Hepatocyte (in vitro differentiated cells): ENCODE data around the gene INSRR. TPM values are rescaled to one million over a fixed set of nuclear protein-coding genes. Genes with fewer than 3 reads are reported as not detected.

Experiments
- DNase-seq: peaks from one replicate; pipeline ENCODE4 v3.0.0-alpha.2; 2016; ENCODE audit warnings: low spot score
- H2AFZ ChIP-seq: fragments of 200-600 bp; sonication (generic); 2 replicates; pipeline ENCODE4 v1.6.0; 2016; ENCODE audit warnings: antibody characterized with exemption, mild to moderate bottlenecking
- H3K27ac ChIP-seq: fragments of 200-600 bp; sonication (generic); 2 replicates; pipeline ENCODE4 v1.5.1; 2016; ENCODE audit warnings: mild to moderate bottlenecking
- H3K27me3 ChIP-seq: fragments of 200-600 bp; sonication (generic); 2 replicates; pipeline ENCODE4 v1.6.1; 2016
- H3K36me3 ChIP-seq: fragments of 200-600 bp; sonication (generic); replicated peaks from 2 replicates; pipeline ENCODE4 v1.5.1; 2016; ENCODE audit warnings: low read depth; ENCODE audit not compliant: insufficient read depth
- H3K4me1 ChIP-seq: fragments of 200-600 bp; sonication (generic); 2 replicates; pipeline ENCODE4 v1.5.1; 2016; ENCODE audit warnings: mild to moderate bottlenecking, moderate library complexity; ENCODE audit not compliant: insufficient read depth
- H3K4me2 ChIP-seq: fragments of 200-600 bp; sonication (generic); 2 replicates; pipeline ENCODE4 v1.6.0; 2016
- H3K4me3 ChIP-seq: fragments of 200-600 bp; sonication (generic); 2 replicates; pipeline ENCODE4 v1.5.1; 2016; ENCODE audit warnings: mild to moderate bottlenecking
- H3K79me2 ChIP-seq: fragments of 200-600 bp; sonication (generic); 2 replicates; pipeline ENCODE4 v1.6.0; 2017; ENCODE audit warnings: mild to moderate bottlenecking
- H3K9me2 ChIP-seq: fragments of 200-600 bp; sonication (generic); replicated peaks from 2 replicates; pipeline ENCODE4 v1.6.0; 2017; ENCODE audit warnings: mild to moderate bottlenecking; ENCODE audit not compliant: insufficient read depth
- H3K9me3 ChIP-seq: fragments of 200-600 bp; sonication (generic); 2 replicates; pipeline ENCODE4 v1.5.1; 2016; ENCODE audit warnings: low read depth, mild to moderate bottlenecking
- H4K20me1 ChIP-seq: fragments of 200-600 bp; sonication (generic); 2 replicates; pipeline ENCODE4 v1.6.0; 2016; ENCODE audit warnings: mild to moderate bottlenecking; ENCODE audit not compliant: insufficient read depth, poor library complexity, severe bottlenecking
- CTCF ChIP-seq: fragments of 200-600 bp; sonication (generic); IDR thresholded peaks from 2 replicates; pipeline ENCODE4 v1.5.1; 2016; ENCODE audit warnings: antibody characterized with exemption, mild to moderate bottlenecking; ENCODE audit not compliant: poor library complexity
- EZH2 ChIP-seq: fragments of 200-600 bp; sonication (generic); IDR thresholded peaks from 2 replicates; pipeline ENCODE4 v1.6.1; 2016; ENCODE audit warnings: antibody characterized with exemption, mild to moderate bottlenecking, borderline replicate concordance
- EZH2phosphoT487 ChIP-seq: fragments of 200-600 bp; sonication (generic); IDR thresholded peaks from one replicate; pipeline ENCODE4 v1.6.1; 2018; ENCODE audit warnings: antibody characterized with exemption, mild to moderate bottlenecking, low read depth, moderate library complexity; ENCODE audit not compliant: unreplicated experiment, severe bottlenecking
- WGBS: methylation state at CpG from one replicate; pipeline ENCODE4 v1.1.6; 2016; ENCODE audit warnings: low lambda C conversion rate; ENCODE audit errors: missing lambda C conversion rate; 5-methylcytosine and 5-hydroxymethylcytosine counted together
- polyA plus RNA-seq: library from polyadenylated mRNA; unstranded; fragments of >200 nt; fragmentation: Nextera tagmentation; extraction: Ambion mirVana; gene quantifications from 2 replicates; pipeline ENCODE4 v1.2.1, GENCODE V29; 2016
- total RNA-seq: library from RNA; depleted of rRNA; stranded (reverse); fragments of >200 nt; gene quantifications from 2 replicates; pipeline ENCODE4 v1.2.3, GENCODE V29; 2014

The INSRR gene
- total and polyA plus RNA-seq, 2 experiments from 2014 or later: not detected

GRCh38 chr1:156839426-156840109, 19.3 kb downstream of the INSRR start:
- Histone ChIP-seq H3K4me3 (no peak overlapping the region), H3K9me3 (no peaks in the 10 kb centered on the region), H3K4me2 (no peak overlapping the region), H3K9me2 (no peaks in the 10 kb centered on the region), H3K27me3 (peaks cover 45% of the 10 kb centered on the region), H3K36me3 (no peaks in the 10 kb centered on the region), H4K20me1 (no peaks in the 10 kb centered on the region), H3K27ac (no peak overlapping the region), H3K79me2 (no peaks in the 10 kb centered on the region), H3K4me1 (no peaks in the 10 kb centered on the region), H2AFZ (no peak overlapping the region)
- no peak for DNase-seq
- WGBS: 43% methylated on average over 9 of the region's 9 CpGs
- no peak for TF ChIP-seq EZH2
- TF ChIP-seq CTCF: no peak
- no peak for TF ChIP-seq EZH2phosphoT487

- Histone ChIP-seq H3K9me2 (no peaks in the 10 kb centered on the region), H3K36me3 (no peaks in the 10 kb centered on the region), H3K27me3 (peaks cover 45% of the 10 kb centered on the region), H4K20me1 (no peaks in the 10 kb centered on the region), H3K79me2 (no peaks in the 10 kb centered on the region), H3K27ac (no peak overlapping the region), H3K4me2 (no peak overlapping the region), H2AFZ (no peak overlapping the region), H3K9me3 (no peaks in the 10 kb centered on the region), H3K4me3 (no peak overlapping the region), H3K4me1 (no peaks in the 10 kb centered on the region)
- peak; percentile 46 for DNase-seq
- TF ChIP-seq CTCF (peak; percentile 87), EZH2 (no peak)
- 28% methylated on average over 6 of the region's 7 CpGs for WGBS
Observed at GRCh38 chr1:156838972-156839371, 19.9 kb downstream of the INSRR start.

GRCh38 chr1:156836892-156837291, 22.0 kb downstream of the INSRR start:
- H3K4me2 ChIP-seq: no peak overlapping the region
- DNase-seq: no peak
- no peaks in the 10 kb centered on the region for H3K79me2 ChIP-seq
- no peak overlapping the region for H2AFZ ChIP-seq
- H3K4me1 ChIP-seq: no peaks in the 10 kb centered on the region
- H3K4me3 ChIP-seq: no peak overlapping the region
- H3K27ac ChIP-seq: no peak overlapping the region
- H4K20me1 ChIP-seq: no peaks in the 10 kb centered on the region
- no peaks in the 10 kb centered on the region for H3K9me3 ChIP-seq
- peaks cover 50% of the 10 kb centered on the region for H3K27me3 ChIP-seq
- 87% methylated on average over 4 of the region's 4 CpGs for WGBS
- no peaks in the 10 kb centered on the region for H3K36me3 ChIP-seq
- TF ChIP-seq EZH2 (no peak), CTCF (no peak), EZH2phosphoT487 (no peak)
- H3K9me2 ChIP-seq: no peaks in the 10 kb centered on the region
